HEK293 (cell line): Measurements from ENCODE around the gene BTG1.

Experiments used
- CTCF ChIP-seq: fragments of 450-650 bp; formaldehyde crosslinking; IDR thresholded peaks from 2 replicates; pipeline ENCODE4 v1.5.1; 2016; ENCODE audit warnings: missing biosample characterization, missing genetic modification characterization
- SETDB1 ChIP-seq: IDR thresholded peaks from one replicate; pipeline ENCODE4 v1.6.1; 2017; ENCODE audit warnings: mild to moderate bottlenecking, low read length, moderate library complexity, mixed read lengths; ENCODE audit not compliant: insufficient read length
- ZBTB7A ChIP-seq: fragments of 450-650 bp; formaldehyde crosslinking; IDR thresholded peaks from 2 replicates; pipeline ENCODE4 v1.5.1; 2016; ENCODE audit warnings: low read depth, missing biosample characterization, missing genetic modification characterization
- ZFP3 ChIP-seq: fragments of 450-650 bp; formaldehyde crosslinking; IDR thresholded peaks from 2 replicates; pipeline ENCODE4 v1.5.1; 2016; ENCODE audit warnings: low read depth, missing biosample characterization, missing genetic modification characterization
- ZNF133 ChIP-seq: fragments of 450-650 bp; formaldehyde crosslinking; IDR thresholded peaks from 2 replicates; pipeline ENCODE4 v1.5.1; 2016; ENCODE audit warnings: missing biosample characterization, missing genetic modification characterization
- ZNF473 ChIP-seq: fragments of 450-650 bp; formaldehyde crosslinking; IDR thresholded peaks from 2 replicates; pipeline ENCODE4 v1.5.1; 2017; ENCODE audit warnings: missing biosample characterization, missing genetic modification characterization
- ZSCAN5A ChIP-seq: fragments of 450-650 bp; formaldehyde crosslinking; IDR thresholded peaks from 2 replicates; pipeline ENCODE4 v1.5.1; 2016; ENCODE audit warnings: missing biosample characterization, missing genetic modification characterization

GRCh38 chr12:92132288-92132687, 13.4 kb downstream of the BTG1 start:
- no peak for TF ChIP-seq CTCF
- no peak for TF ChIP-seq ZNF133 (tag by site-specific recombination)
- no peak for TF ChIP-seq ZBTB7A
- no peak for TF ChIP-seq SETDB1
- no peak for TF ChIP-seq ZNF473 (tag by site-specific recombination)
- TF ChIP-seq ZFP3 (tag by site-specific recombination): no peak
- TF ChIP-seq ZSCAN5A: no peak
